HG02571 (cell line): ENCODE data around the gene RAPGEF5.
"Not testable (repeated sequence)": the region's sequence is repeated elsewhere in the genome, so short reads cannot be mapped to it uniquely, and the experiment has no call there.

Experiments
- ATAC-seq: cut with Tn5 transposase; IDR thresholded peaks from one replicate; pipeline ENCODE4 v1.9.1; 2021; ENCODE audit warnings: mild to moderate bottlenecking, moderate library complexity; ENCODE audit not compliant: unreplicated experiment

The RAPGEF5 gene

GRCh38 chr7:22094413-22095342 lies 262.3 kb downstream of the RAPGEF5 start:
- ATAC-seq: no peak

GRCh38 chr7:22093936-22094335 lies 263.0 kb downstream of the RAPGEF5 start:
- no peak for ATAC-seq

DNA sequence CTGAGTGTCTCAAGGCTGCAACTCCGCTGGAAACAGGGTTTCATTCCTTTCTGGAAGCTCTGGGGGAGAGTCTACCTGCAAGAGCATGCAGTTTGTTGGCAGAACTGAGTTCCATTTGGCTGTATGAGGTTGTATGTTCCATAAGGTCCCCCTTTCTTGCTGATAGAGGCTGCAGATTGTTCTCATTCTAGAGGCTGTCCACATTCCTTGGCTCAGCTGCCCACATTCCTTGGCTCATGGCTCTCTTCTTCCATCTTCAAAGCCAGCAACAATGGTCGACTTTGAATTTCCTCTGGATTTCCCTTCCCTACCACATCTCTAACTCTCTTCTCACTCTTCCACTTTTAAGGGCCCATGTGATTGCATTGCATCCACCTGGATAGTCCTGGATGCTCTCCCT lies 264.0 kb downstream of the RAPGEF5 start:
- no peak for ATAC-seq

GRCh38 chr7:22090958-22091525 lies 265.9 kb downstream of the RAPGEF5 start:
- ATAC-seq: not testable (repeated sequence)

DNA sequence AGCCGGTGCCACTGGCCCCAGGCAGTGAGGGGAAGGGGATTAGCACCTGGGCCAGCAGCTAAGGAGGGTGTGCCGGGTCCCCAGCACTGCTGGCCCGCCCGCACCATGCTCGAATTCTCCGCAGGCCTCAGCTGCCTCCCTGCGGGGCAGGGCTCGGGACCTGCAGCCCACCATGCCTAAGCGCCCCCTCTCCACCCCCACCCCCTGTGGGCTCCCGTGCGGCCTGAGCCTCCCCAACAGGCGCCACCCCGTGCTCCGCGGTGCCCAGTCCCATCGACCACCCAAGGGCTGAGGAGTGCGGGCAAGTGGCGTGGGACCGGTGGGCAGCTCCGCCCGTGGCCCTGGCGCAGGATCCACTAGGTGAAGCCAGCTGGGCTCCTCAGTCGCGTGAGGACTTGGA lies 266.4 kb downstream of the RAPGEF5 start:
- no peak for ATAC-seq

GRCh38 chr7:22090107-22090506 lies 266.8 kb downstream of the RAPGEF5 start:
- ATAC-seq: no peak

DNA sequence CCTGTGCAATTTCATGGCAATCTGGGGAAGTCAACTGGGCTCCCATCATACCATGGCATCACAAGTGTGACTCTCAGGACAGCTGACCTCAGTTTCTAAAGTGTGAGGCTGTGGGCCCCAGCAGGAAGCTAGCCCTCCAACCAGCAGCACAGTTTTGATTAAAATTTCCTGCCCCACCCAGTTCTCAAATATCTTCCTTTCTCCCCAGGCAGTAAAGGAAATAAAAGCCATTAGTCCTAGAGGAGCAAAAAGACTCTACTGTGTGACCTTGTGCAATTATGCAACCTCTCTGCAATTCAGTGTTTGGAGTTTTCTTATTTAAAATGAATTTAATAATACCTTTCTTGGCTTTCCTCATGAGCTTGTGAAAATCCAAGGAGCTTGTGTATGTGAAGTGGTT lies 268.1 kb downstream of the RAPGEF5 start:
- no peak for ATAC-seq

DNA sequence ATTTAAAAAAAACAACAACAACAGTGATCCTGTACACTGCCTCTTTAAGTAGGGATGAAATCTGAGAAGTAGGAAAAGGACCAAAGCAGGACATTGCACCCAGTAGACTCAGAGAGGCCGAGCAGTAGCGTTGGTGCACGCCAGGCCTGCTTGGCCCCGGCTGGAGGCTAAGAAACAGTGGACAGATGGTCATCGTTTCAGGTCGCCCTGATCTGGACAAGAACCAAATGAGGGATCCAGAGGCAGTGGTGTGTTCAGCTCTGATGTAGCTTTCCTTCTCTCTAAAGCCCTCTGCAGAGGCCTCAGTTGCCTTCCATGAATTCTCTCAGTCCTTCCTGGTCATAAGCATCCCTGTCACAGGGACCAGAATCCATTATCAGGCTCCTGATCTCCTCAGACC lies 269.1 kb downstream of the RAPGEF5 start:
- no peak for ATAC-seq

DNA sequence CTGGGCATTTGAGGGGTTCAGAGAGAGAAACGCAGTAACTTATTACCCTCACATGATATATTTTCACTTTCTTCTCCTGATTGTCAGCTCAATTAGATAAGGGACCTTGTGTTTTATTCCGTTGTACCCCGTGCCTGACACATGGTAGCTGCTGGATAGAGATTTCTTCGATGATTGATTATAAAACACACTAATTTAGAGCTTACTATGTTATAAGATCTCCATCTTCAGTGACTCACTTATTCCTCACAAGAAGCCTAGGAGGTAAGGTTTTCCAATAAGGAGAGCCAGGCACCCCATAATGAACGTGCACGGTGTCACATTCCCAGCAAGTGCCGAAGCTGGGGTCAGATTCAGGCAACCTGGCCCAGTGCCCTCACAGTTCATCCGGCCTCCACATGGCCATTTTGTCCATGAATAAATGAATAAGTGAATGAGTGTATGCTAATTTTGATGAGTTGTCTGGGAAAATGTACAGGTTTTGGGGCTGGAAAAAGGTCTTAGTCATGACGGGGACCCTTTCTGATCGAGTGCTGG lies 273.2 kb downstream of the RAPGEF5 start:
- no peak for ATAC-seq

- ATAC-seq: peak; percentile 97
Measured at GRCh38 chr7:22082886-22083703, 273.9 kb downstream of the RAPGEF5 start.

DNA sequence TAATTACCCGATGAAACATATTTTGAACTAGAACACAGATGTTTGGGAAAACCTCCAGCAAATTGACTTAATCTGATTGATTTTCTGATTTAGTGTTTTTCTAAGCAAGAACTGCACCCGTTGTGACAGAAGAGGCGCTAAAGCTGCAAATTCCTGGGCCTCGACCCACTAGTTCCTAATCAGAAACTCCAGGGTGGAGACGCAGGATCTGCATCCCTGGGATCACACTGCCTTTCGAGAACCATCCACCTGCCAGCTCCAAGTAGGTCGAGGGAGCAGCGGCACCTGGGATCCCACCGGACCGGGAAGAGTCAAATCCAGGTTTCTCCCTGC lies 274.4 kb downstream of the RAPGEF5 start:
- no peak for ATAC-seq

DNA sequence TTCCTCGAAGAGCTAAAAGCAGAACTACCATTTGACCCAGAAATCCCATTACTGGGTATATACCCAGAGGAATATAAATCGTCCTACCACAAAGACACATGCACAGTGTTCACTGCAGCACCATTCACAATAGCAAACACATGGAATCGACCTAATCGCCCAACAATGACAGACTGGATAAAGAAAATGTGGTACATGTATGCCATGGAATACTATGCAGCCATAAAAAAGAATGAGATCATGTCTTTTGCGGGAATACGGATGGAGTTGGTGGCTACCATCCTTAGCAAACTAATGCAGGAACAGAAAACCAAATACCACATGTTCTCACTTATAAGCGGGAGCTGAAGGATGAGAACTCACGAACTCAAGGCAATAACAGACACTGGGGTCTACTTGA lies 276.7 kb downstream of the RAPGEF5 start:
- not testable (repeated sequence) for ATAC-seq

- ATAC-seq: not testable (repeated sequence)
Measured at GRCh38 chr7:22078872-22079271, 278.1 kb downstream of the RAPGEF5 start.

DNA sequence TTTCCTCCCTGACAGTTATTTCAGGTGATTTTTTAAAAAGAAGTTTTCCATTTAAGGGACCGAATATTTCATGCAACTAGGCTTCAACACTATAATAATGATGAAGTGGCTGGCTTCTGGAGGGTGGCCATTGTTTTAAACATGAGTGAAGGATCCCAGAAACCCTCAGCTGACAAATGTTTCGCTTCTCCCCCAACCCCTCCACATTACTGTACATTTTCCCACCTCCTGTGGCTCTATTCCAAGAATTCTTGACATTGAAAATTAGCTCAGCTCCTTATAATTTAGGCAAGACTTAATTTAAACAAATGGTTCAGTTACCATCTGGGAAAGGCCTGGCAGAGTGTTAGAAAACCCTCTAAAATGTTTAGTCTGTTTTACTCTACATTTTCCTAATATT lies 281.4 kb downstream of the RAPGEF5 start:
- ATAC-seq: no peak

GRCh38 chr7:22074897-22075296 lies 282.1 kb downstream of the RAPGEF5 start:
- no peak for ATAC-seq
